Measurements from ENCODE around the gene EDA.
"Not testable (repeated sequence)": the region's sequence is repeated elsewhere in the genome, so short reads cannot be mapped to it uniquely, and the experiment has no call there.

The EDA gene

GRCh38 chrX:69746051-69746450 is 130.1 kb downstream of the EDA start:
- no peak for DNase-seq

GRCh38 chrX:69748055-69748454 is 132.1 kb downstream of the EDA start:
- no peak for DNase-seq

GRCh38 chrX:69759921-69760625 is 144.2 kb downstream of the EDA start:
- no peak for DNase-seq

GRCh38 chrX:69761633-69762032 is 145.7 kb downstream of the EDA start:
- DNase-seq: no peak

GRCh38 chrX:69762340-69762739 is 146.4 kb downstream of the EDA start:
- no peak for DNase-seq

GRCh38 chrX:69793260-69793935 is 177.5 kb downstream of the EDA start:
- no peak for DNase-seq

- no peak for DNase-seq
Observed at GRCh38 chrX:69795702-69796101, 179.8 kb downstream of the EDA start.

- no peak for DNase-seq
Observed at GRCh38 chrX:69807400-69807799, 191.5 kb downstream of the EDA start.

- no peak for DNase-seq
Observed at GRCh38 chrX:69808375-69808774, 192.5 kb downstream of the EDA start.

- no peak for DNase-seq
Observed at GRCh38 chrX:69813677-69814076, 197.8 kb downstream of the EDA start.

GRCh38 chrX:69815063-69815462 is 199.2 kb downstream of the EDA start:
- no peak for DNase-seq

GRCh38 chrX:69815519-69815918 is 199.6 kb downstream of the EDA start:
- DNase-seq: no peak

- DNase-seq: peak; percentile 14
Observed at GRCh38 chrX:69844636-69845035, 228.7 kb downstream of the EDA start.

GRCh38 chrX:69859999-69860398 is 244.1 kb downstream of the EDA start:
- DNase-seq: not testable (repeated sequence)

GRCh38 chrX:69876221-69876620 is 260.3 kb downstream of the EDA start:
- DNase-seq: no peak

- no peak for DNase-seq
Observed at GRCh38 chrX:69884210-69884609, 268.3 kb downstream of the EDA start.

- no peak for DNase-seq
Observed at GRCh38 chrX:69896046-69896445, 280.1 kb downstream of the EDA start.

GRCh38 chrX:69900491-69900890 is 284.6 kb downstream of the EDA start:
- DNase-seq: peak; percentile 62

- DNase-seq: no peak
Observed at GRCh38 chrX:69906447-69906846, 290.5 kb downstream of the EDA start.

GRCh38 chrX:69914781-69915180 is 298.9 kb downstream of the EDA start:
- DNase-seq: no peak

GRCh38 chrX:69919749-69920148 is 303.8 kb downstream of the EDA start:
- DNase-seq: peak; percentile 25

GRCh38 chrX:69932323-69932722 is 316.4 kb downstream of the EDA start:
- no peak for DNase-seq

- no peak for DNase-seq
Observed at GRCh38 chrX:69948276-69948797, 332.4 kb downstream of the EDA start.

- DNase-seq: peak; percentile 10
Observed at GRCh38 chrX:69951753-69952152, 335.8 kb downstream of the EDA start.
